Choroid plexus epithelial cell (primary cell): ENCODE data around the gene MARCHF4.
A peak's percentile ranks its signal among the peaks of the same experiment; 100 is the strongest.

Source experiments
- DNase-seq: peaks from one replicate; pipeline ENCODE4 v3.0.0-alpha.2; 2010; ENCODE audit warnings: low read depth
- H3K4me3 ChIP-seq: 2 replicates; pipeline ENCODE4 v1.5.1; 2011; ENCODE audit warnings: low read depth, mild to moderate bottlenecking, control low read depth, low read length, moderate library complexity
- CTCF ChIP-seq: conservative IDR thresholded peaks from 2 replicates; pipeline ENCODE4 v1.5.1; 2011; ENCODE audit warnings: low read depth, mild to moderate bottlenecking, control low read depth, inconsistent platforms, low read length, moderate library complexity

MARCHF4 gene

GRCh38 chr2:216335252-216335651 lies 37.0 kb downstream of the MARCHF4 start:
- H3K4me3 ChIP-seq: no peak overlapping the region
- TF ChIP-seq CTCF: no peak
- DNase-seq: no peak

- TF ChIP-seq CTCF: peak; percentile 72
- H3K4me3 ChIP-seq: no peak overlapping the region
- peak; percentile 68 for DNase-seq
These were observed 43.9 kb downstream of the MARCHF4 start for GRCh38 chr2:216328347-216328746.

- no peak for TF ChIP-seq CTCF
- H3K4me3 ChIP-seq: no peak overlapping the region
- no peak for DNase-seq
These were observed 44.8 kb downstream of the MARCHF4 start for GRCh38 chr2:216327447-216327935.
